CD14-positive monocyte (primary cell): Measurements from ENCODE around the gene OAS2. TPM values are rescaled to one million over a fixed set of nuclear protein-coding genes. Genes with fewer than 3 reads are reported as not detected.

ENCODE experiments used
- DNase-seq, 3 donors: peaks; one replicate each; pipeline ENCODE4 v3.0.0-alpha.2; 2011 to 2022
- H2AFZ ChIP-seq: 2 replicates; pipeline ENCODE4 v1.6.0; 2012; ENCODE audit warnings: mild to moderate bottlenecking, low read depth, low read length, inconsistent platforms; ENCODE audit not compliant: insufficient read depth, poor library complexity, severe bottlenecking
- H3K27ac ChIP-seq, 2 donors: 1 replicate in 1 of 2; 2 replicates in 1 of 2; pipeline ENCODE4 v1.5.1; 2012 to 2013; ENCODE audit warnings: low read length in 2 of 2, control low read depth in 1 of 2, inconsistent platforms in 1 of 2, low read depth in 1 of 2, mild to moderate bottlenecking in 1 of 2
- H3K27me3 ChIP-seq, 2 donors: one replicate each; pipeline versions ENCODE4 v1.6.0 to v1.6.1; 2011 to 2013; ENCODE audit warnings: low read length in 2 of 2; ENCODE audit not compliant: control insufficient read depth in 2 of 2, insufficient read depth in 2 of 2
- H3K36me3 ChIP-seq, 2 donors: replicated peaks in 1 of 2; 1 replicate in 1 of 2; 2 replicates in 1 of 2; pipeline versions ENCODE4 v1.5.1 to v1.6.1; 2012 to 2013; ENCODE audit warnings: low read length in 2 of 2, control low read depth in 1 of 2, inconsistent platforms in 1 of 2, mild to moderate bottlenecking in 1 of 2; ENCODE audit not compliant: insufficient read depth in 2 of 2, control insufficient read depth in 1 of 2
- H3K4me1 ChIP-seq, 2 donors: 1 replicate in 1 of 2; 2 replicates in 1 of 2; pipeline versions ENCODE4 v1.5.1 to v1.6.1; 2012 to 2013; ENCODE audit warnings: low read length in 2 of 2, control low read depth in 1 of 2, inconsistent platforms in 1 of 2, mild to moderate bottlenecking in 1 of 2, moderate library complexity in 1 of 2; ENCODE audit not compliant: insufficient read depth in 2 of 2, control insufficient read depth in 1 of 2
- H3K4me2 ChIP-seq: replicated peaks from 2 replicates; pipeline ENCODE3; 2012; ENCODE audit warnings: low read length, moderate library complexity, mild to moderate bottlenecking; ENCODE audit not compliant: poor library complexity, severe bottlenecking; ENCODE audit errors: extremely low read depth
- H3K4me3 ChIP-seq, 3 experiments: fragments of 200-600 bp in 1 of 3; sonication (generic) in 1 of 3; replicated peaks in 1 of 3; 1 replicate in 2 of 3; 2 replicates in 1 of 3; pipeline ENCODE4 v1.5.1; 2011 to 2013; ENCODE audit warnings: low read length in 3 of 3, mild to moderate bottlenecking in 3 of 3, control low read depth in 2 of 3, low read depth in 2 of 3, inconsistent platforms in 1 of 3, moderate library complexity in 1 of 3
- H3K79me2 ChIP-seq: 2 replicates; pipeline ENCODE4 v1.6.0; 2012; ENCODE audit warnings: mild to moderate bottlenecking, control low read depth, inconsistent platforms, low read length, moderate library complexity; ENCODE audit not compliant: insufficient read depth
- H3K9ac ChIP-seq: 2 replicates; pipeline ENCODE4 v1.6.0; 2017; ENCODE audit warnings: low read length, mild to moderate bottlenecking; ENCODE audit not compliant: insufficient read depth, poor library complexity, severe bottlenecking
- H3K9me3 ChIP-seq, 2 donors: replicated peaks in 1 of 2; 1 replicate in 1 of 2; 2 replicates in 1 of 2; pipeline versions ENCODE4 v1.5.1 to v1.6.1; 2012 to 2013; ENCODE audit warnings: low read length in 2 of 2, control low read depth in 1 of 2; ENCODE audit not compliant: control insufficient read depth in 1 of 2, insufficient read depth in 1 of 2
- H4K20me1 ChIP-seq: 2 replicates; pipeline ENCODE4 v1.6.0; 2012; ENCODE audit warnings: mild to moderate bottlenecking, low read length, control low read depth, moderate library complexity; ENCODE audit not compliant: insufficient read depth
- H3K27ac Mint-ChIP-seq, 7 donors: one replicate each; pipeline ENCODE4 v1.8.0; 2020; ENCODE audit warnings: mild to moderate bottlenecking in 7 of 7, mixed read lengths in 7 of 7, moderate library complexity in 6 of 7, inconsistent platforms in 2 of 7
- H3K27me3 Mint-ChIP-seq, 3 donors: one replicate each; pipeline ENCODE4 v1.8.0; 2021 to 2022; ENCODE audit warnings: low read depth in 3 of 3, mild to moderate bottlenecking in 3 of 3, mixed read lengths in 3 of 3, moderate library complexity in 3 of 3, inconsistent platforms in 1 of 3
- H3K36me3 Mint-ChIP-seq, 2 donors: one replicate each; pipeline ENCODE4 v1.8.0; 2020; ENCODE audit warnings: mixed read lengths in 2 of 2, inconsistent platforms in 1 of 2, mild to moderate bottlenecking in 1 of 2
- H3K4me1 Mint-ChIP-seq: one replicate; pipeline ENCODE4 v1.8.0; 2020; ENCODE audit warnings: mild to moderate bottlenecking, mixed read lengths
- H3K4me3 Mint-ChIP-seq, 2 donors: one replicate each; pipeline ENCODE4 v1.8.0; 2020; ENCODE audit warnings: mild to moderate bottlenecking in 2 of 2, mixed read lengths in 2 of 2, moderate library complexity in 1 of 2
- H3K9me3 Mint-ChIP-seq, 7 donors: one replicate each; pipeline ENCODE4 v1.8.0; 2020 to 2022; ENCODE audit warnings: mixed read lengths in 7 of 7, mild to moderate bottlenecking in 6 of 7, moderate library complexity in 6 of 7, inconsistent platforms in 2 of 7
- WGBS: methylation state at CpG from one replicate; pipeline ENCODE4 v1.1.5; 2013; ENCODE audit warnings: missing lambda C conversion rate; ENCODE audit not compliant: insufficient coverage; 5-methylcytosine and 5-hydroxymethylcytosine counted together
- intact Hi-C, 2 donors: fragments of 100-400 bp; cut with micrococcal nuclease; formaldehyde crosslinking; loops; one replicate each; pipeline versions ENCODE4 v1.15.0 to v1.15.1; 2023
- polyA plus RNA-seq, 3 donors: library from polyadenylated mRNA; depleted of rRNA in 1 of 3; unstranded in 2 of 3; stranded (reverse) in 1 of 3; fragments of 300-500 nt in 2 of 3; fragments of >200 nt in 1 of 3; fragmentation: Illumina TruSeq in 2 of 3; gene quantifications; 1 replicate in 2 of 3; 2 replicates in 1 of 3; pipeline ENCODE4 v1.2.3, GENCODE V29; 2012 to 2021
- TF ChIP-seq, protein P1 (sequence below): fragments of 200-600 bp; IDR thresholded peaks from one replicate; pipeline ENCODE4 v1.8.0; 2022; ENCODE audit warnings: antibody characterized with exemption, mild to moderate bottlenecking

The OAS2 gene
- polyA plus RNA-seq, 3 donors: 27.7 to 55.9 (median 40.1) TPM

DNA sequence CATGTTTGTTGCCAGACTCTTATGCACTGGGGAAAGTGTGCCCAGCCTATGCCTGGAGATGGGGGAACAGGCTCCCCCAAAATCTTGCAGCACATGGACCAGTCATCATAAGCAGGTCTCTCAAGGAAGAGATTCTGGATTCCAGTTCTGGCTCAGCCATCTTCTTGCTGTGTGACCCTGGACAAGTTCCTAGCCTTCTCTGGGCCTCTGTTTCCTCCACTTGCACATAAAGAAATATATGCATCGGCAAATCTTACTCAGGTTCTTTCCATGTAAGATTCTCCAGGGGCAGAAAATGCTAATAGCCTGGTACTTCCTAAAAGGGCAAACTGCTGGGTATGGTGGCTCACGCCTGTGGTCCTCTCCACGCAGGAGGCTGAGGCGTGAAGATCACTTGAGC lies 32.8 kb upstream of the OAS2 start:
- Histone ChIP-seq H3K27me3 (no peaks in the 10 kb centered on the region), H3K4me2 (no peak overlapping the region), H3K9me3 (no peaks in the 10 kb centered on the region), H3K4me1 (peaks cover 0 to 2% of the 10 kb centered on the region in 2 donors), H4K20me1 (peaks cover 39% of the 10 kb centered on the region), H3K36me3 (peaks cover 68 to 90% of the 10 kb centered on the region in 2 donors), H3K79me2 (no peaks in the 10 kb centered on the region), H3K4me3 (no peak overlapping the region), H3K27ac (no peak overlapping the region), H3K9ac (no peak overlapping the region), H2AFZ (no peak overlapping the region)
- no peak overlapping the region for H3K4me3 Mint-ChIP-seq
- H3K4me1 Mint-ChIP-seq: no peaks in the 10 kb centered on the region
- peaks cover 0 to 3% (median 1%) of the 10 kb centered on the region in 3 donors for H3K27me3 Mint-ChIP-seq
- DNase-seq: no peak
- H3K9me3 Mint-ChIP-seq: peaks cover 0 to 3% (median 0%) of the 10 kb centered on the region in 7 donors
- intact Hi-C loops: no loop called here
- peaks cover 66 to 82% of the 10 kb centered on the region in 2 donors for H3K36me3 Mint-ChIP-seq
- 95% methylated on average over 3 of the region's 4 CpGs for WGBS
- TF ChIP-seq, protein P1, sequence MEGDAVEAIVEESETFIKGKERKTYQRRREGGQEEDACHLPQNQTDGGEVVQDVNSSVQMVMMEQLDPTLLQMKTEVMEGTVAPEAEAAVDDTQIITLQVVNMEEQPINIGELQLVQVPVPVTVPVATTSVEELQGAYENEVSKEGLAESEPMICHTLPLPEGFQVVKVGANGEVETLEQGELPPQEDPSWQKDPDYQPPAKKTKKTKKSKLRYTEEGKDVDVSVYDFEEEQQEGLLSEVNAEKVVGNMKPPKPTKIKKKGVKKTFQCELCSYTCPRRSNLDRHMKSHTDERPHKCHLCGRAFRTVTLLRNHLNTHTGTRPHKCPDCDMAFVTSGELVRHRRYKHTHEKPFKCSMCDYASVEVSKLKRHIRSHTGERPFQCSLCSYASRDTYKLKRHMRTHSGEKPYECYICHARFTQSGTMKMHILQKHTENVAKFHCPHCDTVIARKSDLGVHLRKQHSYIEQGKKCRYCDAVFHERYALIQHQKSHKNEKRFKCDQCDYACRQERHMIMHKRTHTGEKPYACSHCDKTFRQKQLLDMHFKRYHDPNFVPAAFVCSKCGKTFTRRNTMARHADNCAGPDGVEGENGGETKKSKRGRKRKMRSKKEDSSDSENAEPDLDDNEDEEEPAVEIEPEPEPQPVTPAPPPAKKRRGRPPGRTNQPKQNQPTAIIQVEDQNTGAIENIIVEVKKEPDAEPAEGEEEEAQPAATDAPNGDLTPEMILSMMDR: no peak
- H3K27ac Mint-ChIP-seq: no peak overlapping the region

DNA sequence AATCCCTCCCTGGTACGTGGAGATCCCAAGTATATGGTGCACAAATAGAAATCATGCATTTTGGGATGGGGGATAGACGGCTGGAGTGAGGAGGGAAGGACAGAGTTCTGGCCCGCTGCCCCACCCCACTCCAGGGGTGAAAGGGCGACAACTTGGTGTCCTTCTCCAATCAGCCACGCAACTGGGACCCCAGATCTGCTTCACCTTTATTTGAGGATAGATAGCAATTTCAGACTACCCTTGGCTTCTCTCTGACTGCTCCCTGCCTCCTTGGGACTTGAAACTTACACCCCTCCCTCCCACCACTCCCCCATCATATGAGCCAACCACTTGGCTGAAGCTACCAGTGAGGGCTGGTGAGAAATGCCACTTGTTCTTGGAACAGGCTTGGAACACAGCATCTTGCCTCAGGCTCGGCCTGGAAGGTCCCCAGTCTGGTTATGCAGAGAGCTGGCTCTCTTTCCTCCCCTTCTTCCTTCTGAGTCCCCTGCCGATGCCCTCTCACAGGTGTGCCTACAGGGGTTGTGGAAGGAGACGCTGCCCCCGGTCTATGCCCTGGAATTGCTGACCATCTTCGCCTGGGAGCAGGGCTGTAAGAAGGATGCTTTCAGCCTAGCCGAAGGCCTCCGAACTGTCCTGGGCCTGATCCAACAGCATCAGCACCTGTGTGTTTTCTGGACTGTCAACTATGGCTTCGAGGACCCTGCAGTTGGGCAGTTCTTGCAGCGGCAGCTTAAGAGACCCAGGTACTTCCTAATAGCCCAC lies 31.9 kb upstream of the OAS2 start:
- no peak for DNase-seq
- H3K36me3 ChIP-seq: peaks cover 75 to 96% of the 10 kb centered on the region in 2 donors
- Mint-ChIP-seq H3K4me1 (no peaks in the 10 kb centered on the region), H3K27me3 (peaks cover 0 to 3% (median 1%) of the 10 kb centered on the region in 3 donors), H3K9me3 (peaks cover 0 to 3% (median 0%) of the 10 kb centered on the region in 7 donors), H3K36me3 (peaks cover 72 to 89% of the 10 kb centered on the region in 2 donors), H3K27ac (peak overlapping the region in 1 of 7 donors; percentile 38), H3K4me3 (no peak overlapping the region)
- no peaks in the 10 kb centered on the region for H3K4me1 ChIP-seq
- H3K27me3 ChIP-seq: no peaks in the 10 kb centered on the region
- H3K4me3 ChIP-seq: no peak overlapping the region
- 99% methylated on average over 7 of the region's 14 CpGs for WGBS
- no peak overlapping the region for H3K9ac ChIP-seq
- no peak overlapping the region for H2AFZ ChIP-seq
- intact Hi-C loops: no loop called here
- H3K79me2 ChIP-seq: no peaks in the 10 kb centered on the region
- no peaks in the 10 kb centered on the region for H3K9me3 ChIP-seq
- H3K4me2 ChIP-seq: no peak overlapping the region
- H3K27ac ChIP-seq: no peak overlapping the region
- H4K20me1 ChIP-seq: peaks cover 30% of the 10 kb centered on the region
- TF ChIP-seq, protein P1: no peak
